ENCODE results near the gene HES4. TPM values are rescaled to one million over a fixed set of nuclear protein-coding genes. Genes with fewer than 3 reads are reported as not detected.

HES4 gene
- polyA plus RNA-seq, 1 experiment, result 0.68 TPM

GRCh38 chr1:1005774-1006304 lies 5.9 kb upstream of the HES4 start:
- ChIA-PET CTCF (no interaction called here), POLR2A (interaction anchor here (1.1 kb wide), 1 partner anchor 14 kb away, joined by 3 read pairs; the partner anchor contains the start of gene AGRN)
- Histone ChIP-seq H3K9me3 (ENCODE audit: control insufficient read depth, insufficient read depth, low read length) (no peaks in the 10 kb centered on the region; the same call in 1 of the 2 replicates), H3K27me3 (ENCODE audit: control insufficient read depth, insufficient read depth, low read length) (no peaks in the 10 kb centered on the region), H3K27ac (ENCODE audit: low read depth, low read length) (no peak overlapping the region), H3K4me3 (ENCODE audit: low read depth, low read length) (no peak overlapping the region)
- TF ChIP-seq CTCF (IDR thresholded peaks at IDR 0.05; ENCODE audit: low read depth, low read length), result no peak
- DNase-seq (ENCODE audit: low read depth, low spot score), result no peak

GRCh38 chr1:1004780-1005697 lies 5.1 kb upstream of the HES4 start:
- ChIA-PET POLR2A (interaction anchor here (1.1 kb wide), 1 partner anchor 14 kb away, joined by 3 read pairs; the partner anchor contains the start of gene AGRN), CTCF (no interaction called here)
- DNase-seq (ENCODE audit: low read depth, low spot score), result no peak
- no peaks in the 10 kb centered on the region for H3K27me3 ChIP-seq (ENCODE audit: control insufficient read depth, insufficient read depth, low read length)
- no peak overlapping the region for H3K4me3 ChIP-seq (ENCODE audit: low read depth, low read length)
- no peak for TF ChIP-seq CTCF (IDR thresholded peaks at IDR 0.05; ENCODE audit: low read depth, low read length)
- H3K27ac ChIP-seq (ENCODE audit: low read depth, low read length), result peak overlapping the region; percentile 21
- H3K9me3 ChIP-seq (ENCODE audit: control insufficient read depth, insufficient read depth, low read length), result no peaks in the 10 kb centered on the region; the same call in 1 of the 2 replicates

- no peak for DNase-seq (ENCODE audit: low read depth, low spot score)
- Histone ChIP-seq H3K27ac (ENCODE audit: low read depth, low read length) (no peak overlapping the region), H3K4me3 (ENCODE audit: low read depth, low read length) (no peak overlapping the region), H3K9me3 (ENCODE audit: control insufficient read depth, insufficient read depth, low read length) (no peaks in the 10 kb centered on the region; the same call in 1 of the 2 replicates), H3K27me3 (ENCODE audit: control insufficient read depth, insufficient read depth, low read length) (no peaks in the 10 kb centered on the region)
- POLR2A ChIA-PET, result no interaction called here
- TF ChIP-seq CTCF (IDR thresholded peaks at IDR 0.05; ENCODE audit: low read depth, low read length), result no peak
- CTCF ChIA-PET, result no interaction called here
Measured at GRCh38 chr1:1004420-1004779, 4.5 kb upstream of the HES4 start.

- POLR2A ChIA-PET, result no interaction called here
- CTCF ChIA-PET, result no interaction called here
Measured at GRCh38 chr1:1003618-1004419, 3.9 kb upstream of the HES4 start.

More at GRCh38 chr1:1003618-1004419, 3.9 kb upstream of the HES4 start:
- no peak for TF ChIP-seq CTCF (IDR thresholded peaks at IDR 0.05; ENCODE audit: low read depth, low read length)
- DNase-seq (ENCODE audit: low read depth, low spot score), result no peak
- H3K4me3 ChIP-seq (ENCODE audit: low read depth, low read length), result no peak overlapping the region
- no peaks in the 10 kb centered on the region for H3K27me3 ChIP-seq (ENCODE audit: control insufficient read depth, insufficient read depth, low read length)
- no peaks in the 10 kb centered on the region; the same call in 1 of the 2 replicates for H3K9me3 ChIP-seq (ENCODE audit: control insufficient read depth, insufficient read depth, low read length)
- H3K27ac ChIP-seq (ENCODE audit: low read depth, low read length), result no peak overlapping the region

Measured in AG04450 (cell line).